Suprapubic skin (tissue), 4 donors: ENCODE results near the gene GALNT2.

Source experiments
- POLR2A ChIP-seq, 2 donors: fragments of 450-650 bp; IDR thresholded peaks; one replicate each; pipeline ENCODE4 v1.6.1; 2017; ENCODE audit warnings: antibody characterized with exemption in 2 of 2, mild to moderate bottlenecking in 2 of 2, moderate library complexity in 2 of 2
- POLR2AphosphoS5 ChIP-seq, 3 donors: sonication (generic); formaldehyde crosslinking; IDR thresholded peaks; one replicate each; pipeline ENCODE4 v1.6.1; 2017; ENCODE audit warnings: antibody characterized with exemption in 3 of 3

GRCh38 chr1:230109895-230110667, 43.0 kb downstream of the GALNT2 start:
- TF ChIP-seq POLR2A (IDR thresholded peaks at IDR 0.05): no peak
- no peak for TF ChIP-seq POLR2AphosphoS5 (IDR thresholded peaks at IDR 0.05)
